GM19395 (cell line): ENCODE measurements around the gene CYSTM1.

Experiments
- ATAC-seq: cut with Tn5 transposase; IDR thresholded peaks from one replicate; pipeline ENCODE4 v1.9.1; 2021; ENCODE audit warnings: mild to moderate bottlenecking, moderate library complexity; ENCODE audit not compliant: unreplicated experiment

CYSTM1 gene

DNA sequence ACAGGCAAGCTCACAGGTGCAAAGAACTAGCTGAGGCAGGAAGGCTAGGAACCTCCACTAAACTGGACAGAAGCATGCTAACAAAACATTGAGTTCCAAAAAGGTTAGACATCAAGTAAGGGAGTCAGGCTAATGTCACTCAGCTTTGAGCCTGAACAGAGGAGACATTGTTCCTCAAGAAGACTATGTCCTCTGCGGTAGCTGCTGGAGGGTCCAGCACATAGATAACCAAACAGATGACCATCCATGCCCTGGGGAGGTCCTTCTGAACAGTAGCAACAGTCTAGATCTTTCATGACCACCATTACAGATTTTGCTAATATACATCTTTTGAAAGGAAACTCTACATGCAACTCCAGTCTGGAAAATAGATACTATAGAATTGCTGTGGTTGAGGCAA, 57.7 kb downstream of the CYSTM1 start:
- ATAC-seq = no peak

DNA sequence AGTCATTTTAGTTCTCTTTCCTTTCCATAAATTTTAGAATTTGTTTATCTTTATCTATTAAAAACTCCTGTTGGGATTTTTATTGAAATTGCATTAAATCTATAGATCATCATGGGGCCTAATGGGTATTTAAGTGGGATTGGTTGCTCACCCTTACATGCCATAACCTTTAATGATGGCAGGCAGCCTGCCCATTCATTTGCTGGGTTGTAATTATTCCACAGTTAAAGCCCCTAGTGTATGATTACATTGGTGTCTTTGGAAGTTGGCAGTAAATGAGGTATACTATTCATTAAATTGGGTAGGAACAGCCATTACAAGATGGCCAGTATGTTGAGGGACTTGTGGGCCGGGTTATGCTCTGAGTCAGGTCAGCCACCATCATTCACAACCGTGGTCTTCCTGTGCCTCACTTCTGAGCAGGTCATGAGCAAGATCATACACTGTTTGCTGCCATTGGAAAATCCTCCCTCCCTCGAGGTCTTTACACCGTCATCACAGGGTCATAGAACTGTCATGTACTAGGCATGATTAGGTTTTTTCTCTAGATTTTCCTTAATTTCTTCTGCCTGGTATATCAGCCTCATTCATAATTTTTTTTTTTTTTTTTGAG, 59.5 kb downstream of the CYSTM1 start:
- no peak for ATAC-seq

DNA sequence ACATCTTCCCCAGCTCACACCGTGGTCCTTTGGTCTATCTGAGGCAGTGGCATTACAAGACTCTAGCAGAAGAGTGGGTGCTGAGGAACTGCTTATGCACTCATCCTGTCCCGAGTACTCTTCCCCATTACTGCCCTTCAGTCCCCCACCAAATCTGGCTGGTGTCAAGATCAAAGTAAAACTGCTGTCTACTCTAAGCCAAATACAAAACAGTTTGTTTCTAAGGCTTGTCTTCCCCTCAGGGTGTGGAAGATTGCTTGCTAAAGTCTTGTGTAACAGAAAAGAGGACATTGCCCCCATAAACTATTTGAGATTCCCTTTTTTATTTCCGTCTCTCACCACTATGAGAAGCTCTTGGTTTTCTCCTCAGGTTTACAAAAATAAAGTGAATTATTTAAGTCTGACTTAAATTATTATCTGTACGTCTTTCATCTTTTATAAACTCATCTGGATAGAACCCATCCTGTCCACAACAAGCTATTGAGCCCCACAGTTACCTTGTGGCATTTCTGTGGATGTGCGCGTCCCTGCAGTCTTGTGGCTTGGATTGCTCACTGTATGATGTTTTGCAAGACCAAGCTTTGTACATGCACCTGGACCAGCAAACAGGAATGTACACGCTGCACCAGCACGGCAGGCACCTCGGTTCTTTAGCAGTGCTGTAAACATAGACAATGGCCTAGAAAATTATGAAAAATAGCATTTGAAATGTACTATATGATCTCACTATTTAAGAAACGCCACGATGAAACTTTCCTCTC, 61.0 kb downstream of the CYSTM1 start:
- no peak for ATAC-seq

GRCh38 chr5:140236891-140237598, 62.1 kb downstream of the CYSTM1 start:
- no peak for ATAC-seq

- no peak for ATAC-seq
These were observed 63.8 kb downstream of the CYSTM1 start for GRCh38 chr5:140238756-140239155.

- no peak for ATAC-seq
These were observed 64.5 kb downstream of the CYSTM1 start for GRCh38 chr5:140239461-140239860.

DNA sequence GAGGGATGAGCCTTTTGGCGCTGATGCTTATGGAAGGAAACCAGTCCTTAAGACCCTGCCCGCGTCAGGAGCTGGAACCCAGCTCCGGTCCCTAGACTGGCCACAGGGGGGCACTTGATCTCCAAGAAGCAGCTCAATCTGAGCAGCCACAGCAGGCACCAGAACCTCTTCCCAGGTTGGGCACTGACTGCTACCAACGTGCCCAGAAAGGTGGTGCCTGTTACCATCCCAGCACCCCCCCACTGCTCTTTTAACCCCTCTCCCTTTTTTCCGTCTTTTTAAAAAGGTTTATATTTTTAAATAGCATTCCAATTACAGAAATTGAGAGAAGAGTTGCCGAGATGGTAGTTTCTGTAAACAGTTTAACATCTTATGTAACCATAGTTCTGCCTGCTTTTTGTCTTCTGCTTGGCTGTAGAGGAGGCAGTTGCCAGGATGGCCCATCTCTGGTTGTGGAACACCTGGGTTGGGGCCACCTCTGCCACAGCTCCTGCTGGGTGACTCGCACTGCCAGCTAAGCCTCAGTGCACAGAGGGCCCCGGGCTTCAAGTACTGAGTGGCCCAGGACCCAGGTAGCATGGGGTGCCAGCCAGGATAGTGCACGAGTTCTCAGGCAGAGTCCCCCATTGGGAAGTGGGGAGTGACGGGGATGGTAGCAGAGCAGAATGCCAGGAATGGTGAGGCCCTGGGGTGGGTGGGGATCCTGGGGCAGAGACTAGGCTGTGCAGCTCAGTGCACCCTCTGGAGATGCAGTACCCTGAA, 65.1 kb downstream of the CYSTM1 start:
- peak; percentile 73 for ATAC-seq

DNA sequence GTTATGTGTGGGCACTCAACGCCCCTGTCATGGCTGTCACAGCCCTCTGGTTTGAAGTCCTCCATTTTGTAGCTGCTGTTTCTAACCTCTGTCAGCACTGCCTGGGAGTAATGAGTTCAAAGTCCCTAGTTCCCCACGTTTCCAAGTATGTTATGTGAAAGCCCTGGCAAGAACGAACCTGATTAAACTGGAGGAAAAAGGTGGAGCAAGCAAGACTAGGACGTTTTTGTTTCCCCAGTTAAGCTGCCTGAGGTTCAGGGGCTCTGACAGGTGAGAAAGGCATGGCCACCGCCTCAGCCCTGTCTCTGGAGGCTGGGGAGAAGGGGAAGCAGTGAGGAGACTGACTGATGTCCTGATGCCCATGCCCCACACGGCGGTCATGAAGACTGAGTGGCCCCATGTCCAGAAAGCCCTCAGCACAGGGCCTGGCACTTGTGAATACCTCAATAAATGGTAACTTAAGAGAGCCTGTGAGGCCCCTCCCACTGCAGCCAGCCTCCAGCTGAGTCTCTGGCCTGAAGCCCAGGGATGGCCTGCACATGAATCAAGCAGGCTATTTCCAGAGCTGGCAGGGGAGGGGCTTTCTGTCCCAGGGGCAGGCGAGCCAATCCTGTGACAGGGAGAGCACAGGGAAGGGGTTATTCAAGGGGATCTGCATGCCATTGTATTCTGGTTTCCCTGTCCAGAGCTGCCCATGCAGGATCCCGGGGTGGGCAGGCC, 66.2 kb downstream of the CYSTM1 start:
- no peak for ATAC-seq

GRCh38 chr5:140242099-140242498, 67.1 kb downstream of the CYSTM1 start:
- no peak for ATAC-seq

DNA sequence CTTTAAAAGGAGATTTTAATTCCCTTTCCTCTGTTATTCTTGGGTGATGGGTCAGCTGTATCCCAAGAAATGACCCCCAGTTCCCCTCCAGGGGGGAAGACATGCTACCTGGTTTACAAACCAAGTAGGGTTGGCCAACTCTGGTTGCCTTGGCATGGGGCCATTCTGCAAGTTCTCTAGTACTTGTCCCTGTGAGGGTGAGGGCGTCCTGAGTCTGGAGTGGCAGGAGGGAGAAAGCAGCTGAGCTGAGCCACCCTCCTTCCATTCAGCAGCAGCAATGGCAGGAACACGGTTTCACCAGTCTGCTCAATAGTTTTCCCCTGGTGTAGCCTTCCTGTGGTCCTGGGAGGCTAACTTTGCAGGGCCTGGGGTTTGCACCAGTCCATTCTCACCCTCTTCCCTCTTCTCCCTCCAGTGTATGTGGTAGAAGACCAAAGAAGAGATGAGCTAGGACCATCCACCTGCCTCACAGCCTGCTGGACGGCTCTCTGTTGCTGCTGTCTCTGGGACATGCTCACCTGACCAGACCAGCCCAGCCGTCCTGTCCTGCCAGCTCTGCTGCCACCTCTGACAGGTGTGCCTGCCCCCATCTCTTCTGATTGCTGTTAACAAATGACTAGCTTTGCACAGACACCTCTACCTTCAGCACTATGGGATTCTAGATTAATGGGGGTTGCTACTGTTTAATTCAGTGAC, 68.0 kb downstream of the CYSTM1 start:
- ATAC-seq = no peak

DNA sequence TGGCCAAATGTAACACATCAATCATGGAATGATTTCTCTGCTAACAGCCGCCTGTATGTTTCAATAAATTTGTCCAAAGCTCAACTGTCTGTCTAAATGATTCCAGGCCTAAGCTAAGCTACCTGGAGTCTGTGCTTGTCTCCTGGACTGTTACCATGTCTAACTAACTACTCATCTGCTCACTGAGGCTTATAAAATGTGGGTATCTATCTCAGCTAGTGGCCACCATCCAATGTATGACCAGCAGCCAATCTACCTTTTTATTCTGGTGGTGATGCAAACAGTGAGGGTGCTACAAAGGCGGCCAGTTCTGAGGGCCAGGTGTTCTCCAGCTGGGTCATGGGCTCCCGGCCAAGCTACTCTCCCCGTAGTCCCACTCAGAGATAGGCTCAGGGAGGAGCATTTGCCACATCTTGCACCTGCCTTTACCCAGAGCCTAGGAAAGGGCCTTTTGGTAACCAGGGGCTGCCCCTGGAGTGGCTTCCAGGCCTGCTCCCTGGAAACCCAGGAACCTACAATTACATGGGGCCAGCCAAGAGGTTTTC, 68.8 kb downstream of the CYSTM1 start:
- no peak for ATAC-seq

- peak; percentile 69 for ATAC-seq
These were observed 69.6 kb downstream of the CYSTM1 start for GRCh38 chr5:140244525-140245025.

DNA sequence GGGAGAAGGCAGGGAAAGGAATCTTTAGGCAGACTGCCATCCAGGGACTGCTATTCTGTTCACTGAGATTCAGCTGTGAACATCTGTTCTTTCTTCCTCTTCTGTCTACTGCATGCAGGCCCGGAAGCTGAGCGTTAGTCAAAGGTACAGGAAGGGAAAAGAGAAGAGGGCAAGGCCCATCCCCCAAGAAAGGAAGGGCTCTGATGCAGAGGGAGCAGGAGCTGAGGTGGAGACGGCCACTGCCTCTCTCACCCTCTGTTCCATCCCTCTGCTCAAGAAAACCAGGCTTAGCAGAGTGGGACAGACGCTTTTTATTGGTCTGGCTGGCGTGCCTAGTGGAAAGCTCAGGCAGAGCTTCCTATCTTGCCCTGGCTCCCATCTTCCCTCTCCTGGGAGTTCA, 70.4 kb downstream of the CYSTM1 start:
- no peak for ATAC-seq

DNA sequence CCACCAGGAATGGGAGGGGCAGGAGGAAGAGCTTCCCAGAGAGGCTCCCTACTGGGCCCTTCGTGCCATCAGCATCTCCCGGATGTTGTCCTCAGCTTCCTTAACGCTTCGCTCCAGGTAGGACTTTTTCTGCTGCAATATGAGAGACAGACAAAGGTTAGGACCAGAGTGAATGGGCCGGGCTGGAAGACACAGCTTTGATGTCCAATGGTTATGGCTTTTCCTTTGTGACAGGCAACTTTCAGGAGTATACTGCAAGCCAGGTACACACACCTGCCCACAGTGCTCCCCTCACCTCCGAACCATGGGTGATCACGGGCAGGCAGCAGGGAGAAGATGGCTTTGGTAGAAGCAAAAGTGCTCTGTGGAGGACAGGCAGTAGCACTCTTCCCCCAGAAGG, 70.9 kb downstream of the CYSTM1 start:
- ATAC-seq = no peak

GRCh38 chr5:140246378-140247122, 71.6 kb downstream of the CYSTM1 start:
- ATAC-seq = no peak

DNA sequence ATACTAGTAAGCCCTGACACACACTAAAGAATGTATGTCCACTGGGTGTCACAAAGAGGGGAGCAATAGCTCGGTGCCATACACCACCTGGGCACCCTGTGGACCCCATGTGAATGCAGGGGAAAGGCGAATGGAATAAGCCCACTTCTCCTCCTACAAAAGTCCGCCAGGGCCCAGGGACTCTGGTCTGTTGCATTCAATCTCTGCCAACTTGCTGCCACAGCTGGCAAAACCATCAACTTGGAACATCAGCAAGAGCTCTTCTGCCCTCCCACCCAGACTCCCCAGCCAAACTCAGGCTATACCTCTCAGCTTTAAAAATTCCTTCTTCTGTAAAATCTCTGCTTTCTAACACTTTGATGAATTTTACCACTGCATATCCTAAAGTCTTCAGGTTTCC, 73.4 kb downstream of the CYSTM1 start:
- no peak for ATAC-seq

DNA sequence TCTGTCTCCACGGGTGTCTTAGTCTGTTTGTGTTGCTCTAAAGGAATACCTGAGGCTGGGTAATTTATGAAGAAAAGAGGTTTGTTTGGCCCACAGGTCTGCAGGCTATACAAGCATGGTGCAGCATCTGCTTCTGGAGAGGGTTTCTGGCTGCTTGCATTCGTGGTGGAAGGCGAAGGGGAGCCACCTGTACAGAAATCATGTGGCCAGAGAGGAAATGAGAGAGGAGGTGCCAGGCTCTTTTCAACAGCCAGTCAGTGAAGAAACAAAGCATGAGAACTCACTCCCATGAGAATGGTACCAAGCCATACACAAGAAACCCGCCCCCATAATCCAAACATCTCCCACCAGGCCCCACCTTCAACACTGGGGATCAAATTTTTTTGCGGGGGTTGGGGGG, 74.5 kb downstream of the CYSTM1 start:
- no peak for ATAC-seq

DNA sequence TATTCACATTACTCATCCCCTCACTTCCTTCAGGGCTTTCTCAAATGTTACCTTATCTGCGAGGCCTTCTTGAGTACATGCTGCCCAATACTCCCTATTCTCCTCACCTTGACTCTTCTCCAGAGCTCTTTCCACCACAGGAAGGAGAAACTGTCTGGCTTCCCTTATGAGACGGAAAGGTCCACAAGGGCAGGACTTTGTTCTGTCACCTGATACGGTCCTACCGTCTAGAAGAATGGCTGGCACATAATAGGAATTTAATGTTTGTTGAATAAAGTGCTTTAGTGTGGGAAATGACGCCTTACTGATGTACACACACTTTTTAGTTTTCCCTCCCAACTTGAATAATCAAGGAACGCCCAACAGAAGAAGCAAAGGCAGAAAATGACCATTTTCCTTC, 75.4 kb downstream of the CYSTM1 start:
- ATAC-seq = no peak

DNA sequence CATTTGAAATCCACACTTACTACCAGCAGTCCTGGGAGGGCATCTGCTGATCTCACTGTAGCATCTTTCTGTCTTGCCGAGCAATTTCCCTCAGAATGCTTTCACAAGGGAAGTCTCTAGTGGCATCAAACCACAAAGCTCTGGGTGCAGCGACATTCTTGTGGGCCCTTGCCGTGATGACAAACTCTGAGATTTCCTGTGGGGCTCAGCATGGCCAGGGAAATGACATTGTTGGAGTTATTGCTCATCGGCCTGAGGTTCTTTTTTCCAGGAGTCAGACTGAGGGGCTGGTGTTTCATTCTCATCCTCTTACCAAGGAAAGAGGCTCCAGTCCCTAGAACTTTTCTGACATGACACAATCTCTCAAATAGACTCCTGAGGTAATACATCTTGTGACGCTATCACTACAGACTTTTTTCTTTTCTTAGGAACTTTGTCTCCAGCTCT, 76.6 kb downstream of the CYSTM1 start:
- peak; percentile 59 for ATAC-seq
